PC-3 (cell line): ENCODE measurements around the gene PIN1. TPM values are rescaled to one million over a fixed set of nuclear protein-coding genes. Genes with fewer than 3 reads are reported as not detected.

Source experiments
- ATAC-seq: fragments of 200-7000 bp; cut with Tn5 transposase; 2 replicates; pipeline ENCODE4 v1.9.1; 2020; ENCODE audit warnings: mild to moderate bottlenecking, moderate library complexity
- BruUV-seq: library from RNA; stranded (reverse); fragments of 400-500 nt; replicated peaks from 2 replicates; lab custom pipeline; 2021; lab: Mats Ljungman, UMichigan
- CTCF ChIA-PET: fragments of 300-600 bp; sonication (Branson Sonifier 250); formaldehyde crosslinking; loops from one replicate; lab custom pipeline; 2022; ENCODE audit warnings: antibody characterized with exemption; lab: Charles Lee
- POLR2A ChIA-PET: fragments of 300-600 bp; sonication (Branson Sonifier 250); formaldehyde crosslinking; loops from one replicate; lab custom pipeline; 2022; ENCODE audit warnings: antibody characterized with exemption; ENCODE audit not compliant: unreplicated experiment; lab: Charles Lee
- DNase-seq: peaks from one replicate; pipeline ENCODE4 v3.0.0-alpha.2; 2015
- H2AFZ ChIP-seq: fragments of 300-600 bp; sonication (generic); 2 replicates; pipeline ENCODE4 v1.6.0; 2016; ENCODE audit warnings: antibody characterized with exemption, low read length
- H3F3A ChIP-seq: fragments of 300-600 bp; sonication (generic); one replicate; pipeline ENCODE4 v1.6.0; 2017; ENCODE audit warnings: antibody characterized with exemption, low read length, control low read depth, mild to moderate bottlenecking; ENCODE audit not compliant: unreplicated experiment
- H3K27ac ChIP-seq: fragments of 300-600 bp; sonication (generic); 2 replicates; pipeline ENCODE4 v1.5.1; 2016; ENCODE audit warnings: mild to moderate bottlenecking, low read length
- H3K27me3 ChIP-seq: fragments of 300-600 bp; sonication (generic); 2 replicates; pipeline ENCODE4 v1.6.1; 2016; ENCODE audit warnings: low read length, mixed read lengths
- H3K36me3 ChIP-seq: fragments of 300-600 bp; sonication (generic); 2 replicates; pipeline ENCODE4 v1.6.1; 2016; ENCODE audit warnings: low read depth, mixed run types, low read length, mixed read lengths
- H3K4me1 ChIP-seq: fragments of 300-600 bp; sonication (generic); 2 replicates; pipeline ENCODE4 v1.5.1; 2016; ENCODE audit warnings: low read length; ENCODE audit not compliant: insufficient read depth
- H3K4me2 ChIP-seq: fragments of 300-600 bp; sonication (generic); 2 replicates; pipeline ENCODE4 v1.6.0; 2016; ENCODE audit warnings: low read length
- H3K4me3 ChIP-seq: fragments of 300-600 bp; sonication (generic); 2 replicates; pipeline ENCODE4 v1.5.1; 2016; ENCODE audit warnings: mild to moderate bottlenecking, low read length, mixed read lengths
- H3K79me2 ChIP-seq: fragments of 300-600 bp; sonication (generic); 2 replicates; pipeline ENCODE4 v1.6.1; 2017; ENCODE audit warnings: low read length, mixed read lengths
- H3K9ac ChIP-seq: fragments of 300-600 bp; sonication (generic); 2 replicates; pipeline ENCODE4 v1.6.0; 2016; ENCODE audit warnings: mild to moderate bottlenecking, low read length
- H3K9me2 ChIP-seq: fragments of 300-600 bp; sonication (generic); replicated peaks from 2 replicates; pipeline ENCODE4 v1.6.1; 2016; ENCODE audit warnings: mixed run types, low read length, mixed read lengths
- H3K9me3 ChIP-seq: fragments of 300-600 bp; sonication (generic); 2 replicates; pipeline ENCODE4 v1.6.1; 2016; ENCODE audit warnings: low read length, mixed read lengths
- H4K20me1 ChIP-seq: fragments of 300-600 bp; sonication (generic); 2 replicates; pipeline ENCODE4 v1.6.1; 2016; ENCODE audit warnings: low read length, mixed read lengths
- CTCF ChIP-seq: fragments of 300-600 bp; sonication (generic); conservative IDR thresholded peaks from 2 replicates; pipeline ENCODE4 v1.5.1; 2017; ENCODE audit warnings: antibody characterized with exemption, low read depth, mild to moderate bottlenecking, low read length
- EZH2 ChIP-seq: fragments of 300-600 bp; sonication (generic); IDR thresholded peaks from one replicate; pipeline ENCODE4 v1.6.1; 2017; ENCODE audit warnings: antibody characterized with exemption, mild to moderate bottlenecking, low read length; ENCODE audit not compliant: unreplicated experiment
- EZH2phosphoT487 ChIP-seq: fragments of 300-600 bp; sonication (generic); IDR thresholded peaks from 2 replicates; pipeline ENCODE4 v1.6.1; 2018; ENCODE audit warnings: mild to moderate bottlenecking, antibody characterized with exemption, low read length, borderline replicate concordance
- intact Hi-C: fragments of 100-400 bp; cut with micrococcal nuclease; formaldehyde crosslinking; loops from 2 replicates; pipeline ENCODE4 v1.9.0; 2023
- total RNA-seq: library from RNA; depleted of rRNA; stranded (reverse); fragments of >200 nt; gene quantifications from 2 replicates; pipeline ENCODE4 v1.2.3, GENCODE V29; 2014; rRNA removed

Gene PIN1
- total RNA-seq, 1 experiment from 2014 or later: 314 TPM

- Histone ChIP-seq H3K79me2 (no peaks in the 10 kb centered on the region), H2AFZ (no peak overlapping the region), H4K20me1 (no peaks in the 10 kb centered on the region), H3K4me1 (peaks cover 12% of the 10 kb centered on the region), H3K4me2 (no peak overlapping the region), H3K4me3 (no peak overlapping the region), H3K9me2 (no peaks in the 10 kb centered on the region), H3K9me3 (no peaks in the 10 kb centered on the region), H3F3A (no peaks in the 10 kb centered on the region), H3K9ac (no peak overlapping the region), H3K36me3 (no peaks in the 10 kb centered on the region), H3K27ac (no peak overlapping the region), H3K27me3 (no peaks in the 10 kb centered on the region)
- BruUV-seq: no TSS peak
- POLR2A ChIA-PET: no interaction called here
- TF ChIP-seq EZH2phosphoT487 (no peak), EZH2 (no peak), CTCF (peak; percentile 45)
- CTCF ChIA-PET: no interaction called here
- peak; percentile 23 for DNase-seq
- ATAC-seq: 0 out of 2 replicates have a peak, but pooled peaks have one; percentile 27
- intact Hi-C loops: no loop called here
These were observed 50.0 kb downstream of the PIN1 start for GRCh38 chr19:9885077-9885552.

GRCh38 chr19:9891609-9892373, 56.7 kb downstream of the PIN1 start:
- Histone ChIP-seq H3K4me1 (no peaks in the 10 kb centered on the region), H3K4me2 (no peak overlapping the region), H3K79me2 (no peaks in the 10 kb centered on the region), H3K27me3 (no peaks in the 10 kb centered on the region), H2AFZ (no peak overlapping the region), H3K9me2 (no peaks in the 10 kb centered on the region), H3K9me3 (no peaks in the 10 kb centered on the region), H3K4me3 (no peak overlapping the region), H3K9ac (no peak overlapping the region), H3K36me3 (no peaks in the 10 kb centered on the region), H4K20me1 (no peaks in the 10 kb centered on the region), H3K27ac (no peak overlapping the region), H3F3A (no peaks in the 10 kb centered on the region)
- POLR2A ChIA-PET: no interaction called here
- TF ChIP-seq CTCF (no peak), EZH2 (no peak), EZH2phosphoT487 (no peak)
- ATAC-seq (no peak), DNase-seq (no peak)
- BruUV-seq: no TSS peak
- CTCF ChIA-PET: no interaction called here
- intact Hi-C loops: no loop called here

Other genes starting within 250 kb of the PIN1 start
- gene ZNF561, start 214.1 kb upstream of the PIN1 start, total RNA-seq: 20.1 and 23.3 TPM in 2 replicates
- 21.0 and 26.0 TPM in 2 replicates for gene ZNF562, start 160.2 kb upstream of the PIN1 start, total RNA-seq
- gene ZNF846, start 66.6 kb upstream of the PIN1 start, total RNA-seq: 10.9 and 15.7 TPM in 2 replicates
- 31.4 and 37.6 TPM in 2 replicates for gene FBXL12, start 16.2 kb upstream of the PIN1 start, total RNA-seq
- 521 and 599 TPM in 2 replicates for gene UBL5, start 7.4 kb upstream of the PIN1 start, total RNA-seq
- gene OLFM2, start 101.2 kb downstream of the PIN1 start, total RNA-seq: 1.6 and 1.7 TPM in 2 replicates
- gene COL5A3, start 175.2 kb downstream of the PIN1 start, total RNA-seq: 0.11 and 0.12 TPM in 2 replicates
- gene RDH8, start 178.2 kb downstream of the PIN1 start, total RNA-seq: not detected in 2 replicates